ENCODE measurements around the gene PLEKHM2. TPM values are rescaled to one million over a fixed set of nuclear protein-coding genes. Genes with fewer than 3 reads are reported as not detected.
A peak's percentile ranks its signal among the peaks of the same experiment; 100 is the strongest.

Gene PLEKHM2
- total RNA-seq, 1 donor from 2014 or later: 105 TPM

DNA sequence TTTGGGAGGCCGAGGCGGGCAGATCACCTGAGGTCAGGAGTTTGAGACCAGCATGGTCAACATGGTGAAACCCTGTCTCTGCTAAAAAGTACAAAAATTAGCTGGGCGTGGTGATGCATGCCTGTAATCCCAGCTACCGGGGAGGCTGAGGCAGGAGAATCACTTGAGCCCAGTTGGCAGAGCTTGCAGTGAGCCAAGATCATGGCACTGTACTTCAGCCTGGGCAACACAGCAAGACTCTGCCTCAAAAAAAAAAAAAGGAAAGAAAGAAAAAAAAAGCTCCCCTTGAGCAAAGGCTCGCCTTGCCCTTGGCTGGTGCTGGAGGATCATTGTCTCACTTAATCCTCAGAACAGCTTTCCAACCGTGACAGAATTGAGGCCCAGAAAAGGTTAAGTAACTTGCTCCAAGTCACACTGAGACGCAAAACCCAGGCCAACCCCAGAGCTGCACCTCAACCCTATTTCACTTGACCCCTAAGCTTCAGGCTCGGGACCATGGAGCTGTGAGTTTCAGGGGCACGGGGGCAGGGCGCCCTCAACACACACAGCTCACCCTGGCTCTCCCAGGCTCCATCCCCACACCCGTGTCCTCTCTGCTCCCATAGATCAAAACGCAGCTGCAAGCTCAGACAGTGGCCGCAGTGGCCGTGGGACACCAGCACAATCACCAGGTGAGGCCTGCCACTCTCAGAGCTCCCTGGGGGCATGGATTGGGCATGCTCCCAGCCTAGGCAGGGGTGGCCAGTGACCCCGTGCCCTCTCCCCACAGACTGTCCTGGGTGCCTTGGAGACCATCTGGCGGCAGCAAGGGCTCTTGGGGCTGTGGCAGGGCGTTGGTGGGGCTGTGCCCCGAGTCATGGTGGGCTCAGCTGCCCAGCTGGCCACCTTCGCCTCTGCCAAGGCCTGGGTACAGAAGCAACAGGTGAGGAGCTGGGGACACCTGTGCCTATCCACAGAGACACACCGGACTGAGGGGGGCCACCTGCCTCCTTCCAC is 53.5 kb downstream of the PLEKHM2 start:
- H3K4me3 Mint-ChIP-seq: no peak overlapping the region
- H3K27me3 Mint-ChIP-seq: no peaks in the 10 kb centered on the region
- H3K36me3 Mint-ChIP-seq (ENCODE audit: low read depth): peaks cover 19% of the 10 kb centered on the region
- intact Hi-C loops (cut with micrococcal nuclease): no loop called here
- H3K27ac Mint-ChIP-seq: peak overlapping the region; percentile 72
- DNase-seq (no peak), ATAC-seq (ENCODE audit: low read depth) (no peak)
- peaks cover 11% of the 10 kb centered on the region for H3K4me1 Mint-ChIP-seq
- no peak for TF ChIP-seq CTCF (IDR thresholded peaks at IDR 0.05)
- CTCF ChIA-PET: interaction anchor here (1.6 kb wide), 1 partner anchor 11 kb away, joined by 3 read pairs; no protein-coding TSS in a partner anchor
- H3K9me3 Mint-ChIP-seq: no peaks in the 10 kb centered on the region
- POLR2A ChIA-PET: interaction anchor here (0.5 to 0.6 kb wide), 3 partner anchors 135 to 174 kb away, joined by 3 to 6 read pairs (median 4); no protein-coding TSS in a partner anchor

DNA sequence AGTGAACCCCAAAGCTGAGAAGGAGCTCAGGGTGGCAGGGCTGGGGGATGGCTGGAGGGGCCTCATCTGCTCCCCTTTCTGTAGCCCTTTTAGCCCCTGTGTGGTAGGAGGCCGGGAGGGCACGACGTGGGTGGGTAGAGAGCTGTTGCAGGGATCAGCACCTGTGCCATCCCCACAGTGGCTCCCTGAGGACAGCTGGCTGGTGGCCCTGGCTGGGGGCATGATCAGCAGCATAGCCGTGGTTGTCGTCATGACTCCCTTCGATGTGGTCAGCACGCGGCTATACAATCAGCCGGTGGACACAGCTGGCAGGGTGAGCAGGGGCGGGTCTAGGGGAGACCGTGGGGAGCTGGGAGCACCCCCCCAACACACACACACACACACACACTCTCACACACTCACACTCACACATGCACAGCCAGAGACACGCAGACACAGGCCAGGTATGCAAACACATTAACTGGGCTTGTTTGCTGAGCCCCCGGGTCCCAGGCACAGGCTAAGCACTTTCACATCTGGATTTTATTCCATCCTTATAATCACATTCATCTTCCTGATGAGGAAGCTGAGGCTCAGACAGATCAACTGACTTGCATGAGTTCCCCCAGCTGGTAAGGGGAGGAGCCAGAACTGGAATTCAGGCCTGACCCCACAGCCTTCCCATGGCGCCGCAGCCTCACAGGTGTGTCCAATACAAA is 54.4 kb downstream of the PLEKHM2 start:
- TF ChIP-seq CTCF (IDR thresholded peaks at IDR 0.05): no peak
- H3K4me1 Mint-ChIP-seq: peaks cover 11% of the 10 kb centered on the region
- no peak for DNase-seq
- CTCF ChIA-PET: interaction anchor here (0.6 to 1.6 kb wide), 3 partner anchors 10 to 84 kb away, joined by 3 to 4 read pairs (median 4); no protein-coding TSS in a partner anchor
- H3K4me3 Mint-ChIP-seq: no peak overlapping the region
- POLR2A ChIA-PET: interaction anchor here (0.6 kb wide), 2 partner anchors 25 to 240 kb away, joined by 3 to 4 read pairs; no protein-coding TSS in a partner anchor
- peaks cover 9% of the 10 kb centered on the region for H3K36me3 Mint-ChIP-seq (ENCODE audit: low read depth)
- no peak overlapping the region for H3K27ac Mint-ChIP-seq
- no peaks in the 10 kb centered on the region for H3K27me3 Mint-ChIP-seq
- H3K9me3 Mint-ChIP-seq: no peaks in the 10 kb centered on the region
- intact Hi-C loops (cut with micrococcal nuclease): no loop called here
- ATAC-seq (ENCODE audit: low read depth): no peak

GRCh38 chr1:15739259-15739658 is 55.1 kb downstream of the PLEKHM2 start:
- DNase-seq: no peak
- Mint-ChIP-seq H3K27ac (no peak overlapping the region), H3K36me3 (ENCODE audit: low read depth) (peaks cover 4% of the 10 kb centered on the region), H3K27me3 (no peaks in the 10 kb centered on the region), H3K4me3 (no peak overlapping the region), H3K9me3 (no peaks in the 10 kb centered on the region), H3K4me1 (peaks cover 11% of the 10 kb centered on the region)
- no peak for TF ChIP-seq CTCF (IDR thresholded peaks at IDR 0.05)
- ChIA-PET POLR2A (interaction anchor here (0.6 kb wide), 1 partner anchor 239 kb away, joined by 3 read pairs; no protein-coding TSS in a partner anchor), CTCF (interaction anchor here (0.6 to 1.6 kb wide), 3 partner anchors 10 to 85 kb away, joined by 3 to 4 read pairs (median 4); no protein-coding TSS in a partner anchor)
- intact Hi-C loops (cut with micrococcal nuclease): no loop called here
- no peak for ATAC-seq (ENCODE audit: low read depth)

DNA sequence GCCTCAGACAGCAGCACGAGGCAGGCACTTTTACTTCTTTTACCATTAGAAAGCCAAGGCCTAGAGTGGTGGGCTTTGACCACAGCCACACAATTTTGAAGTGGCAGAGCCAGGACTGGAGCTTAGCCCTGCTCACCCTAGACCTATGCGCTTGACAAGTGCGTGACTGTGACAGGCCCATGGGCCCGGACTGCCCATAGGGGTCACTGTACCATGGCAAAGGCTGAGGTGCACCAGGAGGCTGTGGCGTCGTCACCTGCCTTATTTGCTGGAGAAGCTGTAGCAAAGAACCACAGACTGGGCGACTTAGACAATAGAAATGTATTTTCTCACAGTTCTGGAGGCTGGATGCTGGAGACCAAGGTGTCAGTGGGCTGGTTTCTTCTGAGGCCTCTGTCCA is 55.6 kb downstream of the PLEKHM2 start:
- DNase-seq: no peak
- Mint-ChIP-seq H3K27ac (no peak overlapping the region), H3K4me3 (no peak overlapping the region), H3K4me1 (peaks cover 10% of the 10 kb centered on the region), H3K36me3 (ENCODE audit: low read depth) (peaks cover under 1% of the 10 kb centered on the region), H3K27me3 (no peaks in the 10 kb centered on the region), H3K9me3 (no peaks in the 10 kb centered on the region)
- intact Hi-C loops (cut with micrococcal nuclease): loop anchor here (2.0 to 10.0 kb wide), 6 partner anchors 42 to 612 kb away; partner anchors contain the start of gene CASP9
- no peak for ATAC-seq (ENCODE audit: low read depth)
- POLR2A ChIA-PET: no interaction called here
- CTCF ChIA-PET: interaction anchor here (1.4 kb wide), 1 partner anchor 20 kb away, joined by 4 read pairs; no protein-coding TSS in a partner anchor
- no peak for TF ChIP-seq CTCF (IDR thresholded peaks at IDR 0.05)

Data from activated B cell treated with CpG ODN at 0.5 μM for 24 hours (primary cell).